Tibial nerve (tissue), 4 donors: ENCODE results near the gene FAM222B.

Experiments used
- CTCF ChIP-seq, 5 experiments: fragments of 200-600 bp in 3 of 5; fragments of 450-650 bp in 2 of 5; sonication (generic) in 3 of 5; IDR thresholded peaks; one replicate each; pipeline ENCODE4 v1.5.1; 2016 to 2019; ENCODE audit warnings: antibody characterized with exemption in 5 of 5, mild to moderate bottlenecking in 3 of 5, moderate library complexity in 2 of 5
- EP300 ChIP-seq, 2 donors: sonication (generic); formaldehyde crosslinking; IDR thresholded peaks; one replicate each; pipeline ENCODE4 v1.6.1; 2017; ENCODE audit warnings: antibody characterized with exemption in 2 of 2, mild to moderate bottlenecking in 1 of 2

DNA sequence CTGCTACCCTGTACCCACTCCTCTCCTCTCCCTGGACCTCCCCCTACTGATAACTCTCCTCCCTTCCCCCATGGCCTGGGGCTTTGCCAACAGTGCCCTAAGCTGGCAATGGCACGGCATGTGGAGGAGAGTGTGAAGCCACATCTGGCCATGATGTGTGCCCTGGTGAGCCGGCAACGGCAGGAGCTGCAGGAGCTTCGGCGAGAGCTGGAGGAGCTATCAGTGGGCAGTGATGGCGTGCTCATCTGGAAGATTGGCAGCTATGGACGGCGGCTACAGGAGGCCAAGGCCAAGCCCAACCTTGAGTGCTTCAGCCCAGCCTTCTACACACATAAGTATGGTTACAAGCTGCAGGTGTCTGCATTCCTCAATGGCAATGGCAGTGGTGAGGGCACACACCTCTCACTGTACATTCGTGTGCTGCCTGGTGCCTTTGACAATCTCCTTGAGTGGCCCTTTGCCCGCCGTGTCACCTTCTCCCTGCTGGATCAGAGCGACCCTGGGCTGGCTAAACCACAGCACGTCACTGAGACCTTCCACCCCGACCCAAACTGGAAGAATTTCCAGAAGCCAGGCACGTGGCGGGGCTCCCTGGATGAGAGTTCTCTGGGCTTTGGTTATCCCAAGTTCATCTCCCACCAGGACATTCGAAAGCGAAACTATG, 93.6 kb downstream of the FAM222B start:
- TF ChIP-seq CTCF (IDR thresholded peaks at IDR 0.05) (no peak), EP300 (IDR thresholded peaks at IDR 0.05) (no peak)
